GM19035 (cell line): ENCODE results near the gene GPR4.

Source experiments
- ATAC-seq: cut with Tn5 transposase; IDR thresholded peaks from one replicate; pipeline ENCODE4 v1.9.1; 2021; ENCODE audit not compliant: unreplicated experiment

GPR4 gene

DNA sequence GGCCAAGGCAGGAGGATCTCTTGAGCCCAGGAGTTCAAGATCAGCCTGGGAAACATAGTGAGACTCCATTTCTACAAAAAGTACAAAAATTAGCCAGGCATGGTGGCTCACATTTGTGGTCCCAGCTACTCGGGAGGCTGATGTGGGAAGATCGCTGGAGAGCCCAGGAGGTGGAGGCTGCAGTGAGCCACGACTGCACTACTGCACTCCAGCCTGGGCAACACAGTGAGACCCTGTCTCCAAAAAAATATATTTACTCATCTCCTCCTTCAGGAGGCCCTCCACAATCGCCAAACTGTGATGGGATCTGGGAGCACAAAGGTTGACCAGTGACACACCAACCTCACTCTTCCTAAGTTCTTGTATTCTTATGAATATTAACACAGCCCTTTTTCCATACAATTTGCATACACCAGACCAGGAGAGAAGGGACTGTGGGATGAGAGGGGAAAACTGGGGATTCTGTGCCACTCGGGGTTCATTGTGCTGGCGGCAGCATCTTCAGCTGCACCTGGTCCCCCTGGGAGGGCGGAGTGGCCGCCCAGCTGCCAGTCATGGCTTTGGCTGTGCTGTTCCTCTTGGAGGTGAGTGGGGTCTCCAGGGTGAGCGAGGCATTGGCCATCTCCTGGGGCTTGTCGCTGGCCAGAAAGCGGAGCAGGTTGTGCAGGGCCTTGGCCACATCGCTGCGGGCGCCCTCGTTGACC, 11.6 kb downstream of the GPR4 start:
- ATAC-seq: no peak

DNA sequence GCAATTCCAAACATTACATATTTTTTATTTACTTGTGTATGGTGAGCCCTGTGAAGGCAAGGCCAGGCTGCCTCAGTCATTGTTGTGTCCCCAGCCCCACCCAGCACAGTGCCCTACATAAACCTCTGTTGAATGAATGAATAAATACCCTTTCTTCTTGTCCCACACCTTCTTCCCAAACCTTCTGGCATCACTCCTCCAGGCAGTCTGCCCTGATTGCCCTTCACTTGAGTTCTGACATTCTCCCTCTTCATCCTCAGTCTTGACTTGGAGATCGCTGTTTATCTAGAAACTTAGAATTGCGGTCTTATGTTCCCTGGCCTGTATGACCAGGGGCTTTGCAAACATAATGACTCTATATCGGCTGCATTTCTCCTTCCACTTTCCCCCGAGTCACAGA, 12.2 kb downstream of the GPR4 start:
- no peak for ATAC-seq

DNA sequence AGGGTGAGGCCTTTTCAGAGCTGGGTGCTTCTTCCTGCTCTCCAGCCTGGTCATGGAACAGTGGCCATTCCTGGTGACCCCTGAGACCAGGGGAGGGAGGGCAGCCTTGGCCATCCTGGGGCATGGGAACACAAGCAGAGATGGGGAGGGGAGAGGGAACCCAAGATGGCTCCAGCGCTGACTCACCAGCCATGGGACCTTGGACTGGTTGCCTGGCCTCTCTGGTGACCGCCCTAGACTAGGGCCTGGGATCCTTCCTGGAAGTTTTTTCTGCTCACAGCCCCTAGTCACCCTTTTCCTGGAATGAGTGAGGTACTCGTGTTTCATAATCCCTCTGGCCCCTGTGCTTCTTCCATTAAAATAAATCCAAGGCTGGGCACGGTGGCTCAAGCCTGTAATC, 14.1 kb downstream of the GPR4 start:
- ATAC-seq: no peak

DNA sequence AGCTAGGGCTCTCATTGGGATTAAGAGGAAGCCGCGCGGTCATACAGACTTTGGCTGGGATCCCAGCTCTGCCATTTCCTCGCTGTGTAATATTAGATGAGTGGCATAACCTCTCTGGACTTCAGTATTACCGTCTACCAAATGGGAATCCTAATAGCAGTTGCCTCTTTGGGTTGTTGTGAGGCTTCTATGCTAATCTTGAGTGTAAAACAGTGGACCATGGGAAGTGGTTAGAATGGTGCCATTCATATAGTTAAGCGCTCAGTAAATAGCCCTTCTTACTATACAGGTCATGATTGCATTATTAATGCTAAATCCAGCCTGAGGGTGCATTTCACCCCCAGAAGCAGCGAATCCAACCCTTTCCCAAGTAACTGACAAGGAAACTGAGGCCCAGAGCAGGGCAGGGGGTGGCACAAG, 16.8 kb downstream of the GPR4 start:
- ATAC-seq: no peak

DNA sequence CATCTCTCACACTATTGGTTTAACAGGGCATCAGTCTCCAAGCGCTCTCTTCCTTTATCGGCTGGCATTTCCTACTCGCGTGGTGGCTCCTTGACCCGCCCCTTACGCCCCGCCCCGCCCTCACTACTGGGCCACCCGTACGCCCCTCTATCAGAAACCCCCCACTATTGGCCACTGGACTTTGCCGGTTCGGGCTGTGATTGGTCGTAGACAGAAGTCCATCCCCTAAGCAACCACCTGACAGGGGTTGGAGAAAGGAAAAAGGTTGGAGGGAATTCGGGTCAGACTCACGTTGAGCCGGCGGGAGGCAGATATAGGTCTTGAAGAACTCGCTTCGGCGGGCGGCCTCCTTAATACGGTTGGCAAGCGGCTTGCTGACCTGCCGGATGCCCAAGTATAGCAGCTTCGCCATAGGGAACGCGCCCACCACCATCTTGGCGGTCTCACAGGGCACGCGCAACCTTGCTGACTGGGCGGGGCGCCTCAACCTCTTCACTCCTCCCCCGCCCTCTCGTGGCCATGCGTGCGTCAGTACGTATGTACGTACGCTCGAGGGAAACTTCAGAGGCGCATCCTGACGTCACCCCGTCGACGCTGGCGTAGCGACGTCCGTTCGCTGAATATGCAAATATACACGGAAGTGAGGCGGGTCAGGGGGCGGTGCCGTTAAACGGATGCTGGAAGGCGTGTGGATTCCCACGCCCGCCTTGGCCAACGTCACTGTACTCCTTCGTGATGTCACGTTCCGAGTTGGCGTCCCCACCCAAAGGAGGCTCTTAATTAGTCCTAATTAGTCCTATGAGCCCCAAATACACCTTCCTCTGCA, 17.5 kb downstream of the GPR4 start, which contains the start of gene OPA3:
TSS of gene OPA3 (minus strand) at position 471 of the 826 bp plus-strand sequence. CDS start at position 433, 38 bp downstream.
- peak; percentile 92 for ATAC-seq

DNA sequence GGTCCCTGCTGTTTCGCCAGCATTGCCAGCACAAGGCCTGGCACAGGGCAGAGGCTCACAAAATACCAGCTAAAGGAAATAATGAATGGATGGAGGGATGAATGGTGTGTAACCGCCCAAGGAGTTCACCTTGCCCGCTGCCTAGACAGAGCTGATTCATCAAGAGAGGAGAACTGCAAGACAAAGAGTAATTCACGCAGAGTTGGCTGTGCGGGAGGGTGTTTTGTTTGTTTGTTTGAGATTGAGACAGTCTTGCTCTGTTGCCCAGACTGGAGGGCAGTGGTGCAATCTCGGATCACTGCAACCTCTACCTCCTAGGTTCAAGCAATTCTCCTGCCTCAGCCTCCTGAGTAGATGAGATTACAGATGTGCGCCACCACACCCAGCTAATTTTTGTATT, 20.4 kb downstream of the GPR4 start:
- ATAC-seq: no peak

DNA sequence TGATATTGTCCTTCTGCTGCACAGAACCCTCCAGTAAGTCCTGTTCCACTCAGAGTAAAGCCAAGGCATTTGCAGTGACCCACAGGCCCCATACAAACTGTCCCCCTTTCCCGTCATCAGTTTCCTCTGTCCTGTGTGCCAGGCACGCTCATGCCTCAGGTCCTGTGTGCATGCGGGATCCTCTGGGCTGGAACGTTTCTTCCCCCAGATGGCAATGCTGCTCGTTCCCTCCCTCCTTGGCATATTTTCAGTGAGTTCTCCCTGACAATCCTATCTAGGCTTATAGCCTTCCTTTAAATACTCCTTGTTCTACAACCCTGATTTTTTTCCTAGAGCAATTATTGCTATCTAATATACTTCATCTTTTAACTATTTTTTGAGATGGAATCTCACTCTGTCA, 23.2 kb downstream of the GPR4 start:
- ATAC-seq: no peak

DNA sequence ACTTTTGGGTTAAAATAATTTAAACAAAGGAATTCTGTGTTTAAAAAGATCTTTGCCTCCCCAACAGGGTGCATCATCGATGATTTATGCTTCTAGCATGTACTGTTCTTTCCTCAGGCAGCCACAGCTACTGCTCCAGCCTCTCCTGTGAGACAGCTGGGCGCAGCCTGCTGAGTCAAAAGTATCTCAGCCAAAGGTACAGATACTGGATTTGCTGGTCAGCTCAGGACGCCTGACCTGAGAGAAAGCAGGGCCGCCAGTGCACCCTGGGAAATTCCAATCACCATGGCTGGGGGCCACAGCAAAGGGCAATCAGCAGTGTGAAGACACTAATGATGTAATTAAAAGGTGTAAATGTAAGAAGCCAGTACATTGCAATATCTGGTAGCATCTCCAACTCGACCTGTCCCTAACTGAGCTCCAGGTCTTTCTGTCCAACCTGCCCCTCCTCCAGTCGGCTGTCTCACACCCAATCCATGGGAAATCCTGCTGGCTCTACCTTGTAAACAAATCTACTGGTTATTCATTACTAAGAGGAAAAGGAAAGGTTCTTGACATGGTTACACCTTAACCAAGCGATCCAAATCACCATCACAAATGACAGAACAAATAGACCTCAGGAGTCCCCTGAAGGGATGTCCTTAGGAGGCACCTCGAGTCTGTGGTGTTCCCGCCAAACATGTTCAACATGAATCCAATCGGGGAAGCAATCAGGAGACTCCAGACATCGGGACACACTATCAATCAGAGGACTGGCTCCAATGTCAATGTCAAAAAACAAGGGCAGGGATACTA, 24.7 kb downstream of the GPR4 start:
- ATAC-seq: no peak

DNA sequence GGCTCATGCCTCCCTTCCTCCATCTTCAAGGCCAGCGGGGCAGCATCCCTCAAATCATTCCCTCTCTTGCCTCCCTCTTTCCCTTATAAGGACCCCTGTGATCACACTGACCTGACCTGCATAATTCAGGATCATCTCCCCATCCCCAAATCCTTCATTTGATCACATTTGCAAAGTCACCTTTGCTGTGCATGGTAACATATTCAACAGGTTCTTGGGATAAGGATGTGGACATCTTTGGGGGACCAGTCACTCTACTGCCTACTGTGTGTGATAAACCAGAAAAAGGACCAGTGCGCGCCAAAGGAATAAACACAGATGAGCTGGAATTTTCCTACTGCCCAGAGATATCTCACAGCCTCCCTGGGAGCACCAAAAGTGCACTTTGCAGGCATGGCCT, 25.3 kb downstream of the GPR4 start:
- ATAC-seq: no peak

DNA sequence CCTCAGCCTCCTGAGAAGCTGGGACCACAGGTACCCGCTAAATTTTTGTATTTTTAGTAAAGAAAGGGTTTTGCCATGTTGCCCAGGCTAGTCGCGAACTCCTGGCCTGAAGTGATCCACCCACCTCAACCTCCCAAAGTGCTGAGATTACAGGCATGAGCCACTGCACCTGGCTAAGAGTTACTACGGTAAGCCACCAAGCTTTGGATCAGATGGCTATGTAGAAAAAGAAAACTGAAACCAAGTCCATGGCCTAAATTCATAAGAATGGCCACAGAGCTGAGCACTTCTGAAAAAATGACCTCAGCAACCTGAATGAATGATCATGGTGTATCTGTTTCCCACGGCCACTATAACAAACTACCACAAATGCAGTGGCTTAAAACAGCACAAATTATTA, 26.8 kb downstream of the GPR4 start:
- ATAC-seq: no peak

DNA sequence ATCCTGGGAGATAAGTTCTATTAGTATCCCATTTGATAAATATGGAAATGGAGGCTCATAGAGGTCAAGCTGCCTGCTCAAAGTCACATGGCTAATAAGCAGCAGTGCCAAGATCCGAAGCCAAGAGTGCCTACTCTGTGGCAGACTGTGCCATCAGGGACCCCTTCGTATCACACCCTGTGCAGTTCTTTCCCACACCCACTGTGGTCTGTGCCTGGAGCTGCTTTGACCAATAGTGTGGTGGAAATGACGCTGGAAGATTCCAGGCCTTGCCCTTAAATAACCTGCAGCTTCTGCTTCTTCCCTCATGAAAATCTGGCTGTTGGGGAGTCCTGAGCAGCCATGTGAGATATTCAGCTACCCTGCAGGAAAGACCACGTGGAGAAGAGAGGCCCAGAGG, 27.5 kb downstream of the GPR4 start:
- ATAC-seq: no peak

DNA sequence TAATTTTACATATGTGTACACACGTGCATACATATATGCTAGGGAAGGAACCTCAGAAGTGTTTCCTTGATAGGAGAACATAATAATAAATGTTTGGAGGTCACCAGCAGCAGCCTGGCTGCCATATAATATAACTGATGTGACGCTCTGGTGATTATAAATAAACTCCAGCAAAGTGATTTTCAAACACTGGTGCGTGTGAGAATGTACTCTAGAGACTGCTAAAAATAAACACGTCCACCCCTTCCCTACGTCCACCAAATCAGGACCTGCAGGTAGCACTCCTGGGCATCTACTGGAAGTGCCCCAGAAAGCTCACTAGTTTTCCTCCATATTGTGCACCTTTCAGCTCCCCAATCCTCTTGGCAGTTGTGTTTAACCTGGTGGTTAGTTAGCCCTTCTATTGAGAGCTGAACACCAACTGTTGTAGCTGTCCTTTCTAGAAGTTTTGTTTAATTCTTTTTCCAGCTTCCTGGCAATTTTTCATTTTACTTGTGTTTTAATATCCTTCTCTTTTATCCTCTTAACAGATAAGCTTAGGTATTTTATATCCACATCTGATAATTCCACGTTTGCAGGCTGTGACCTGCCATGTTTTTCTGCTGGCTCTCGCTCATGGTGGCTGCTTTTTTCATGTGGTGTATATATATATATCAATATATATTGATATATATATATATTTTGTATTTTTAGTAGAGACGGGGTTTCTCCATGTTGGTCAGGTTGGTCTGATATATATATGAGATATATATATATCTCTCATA, 30.4 kb downstream of the GPR4 start:
- no peak for ATAC-seq

DNA sequence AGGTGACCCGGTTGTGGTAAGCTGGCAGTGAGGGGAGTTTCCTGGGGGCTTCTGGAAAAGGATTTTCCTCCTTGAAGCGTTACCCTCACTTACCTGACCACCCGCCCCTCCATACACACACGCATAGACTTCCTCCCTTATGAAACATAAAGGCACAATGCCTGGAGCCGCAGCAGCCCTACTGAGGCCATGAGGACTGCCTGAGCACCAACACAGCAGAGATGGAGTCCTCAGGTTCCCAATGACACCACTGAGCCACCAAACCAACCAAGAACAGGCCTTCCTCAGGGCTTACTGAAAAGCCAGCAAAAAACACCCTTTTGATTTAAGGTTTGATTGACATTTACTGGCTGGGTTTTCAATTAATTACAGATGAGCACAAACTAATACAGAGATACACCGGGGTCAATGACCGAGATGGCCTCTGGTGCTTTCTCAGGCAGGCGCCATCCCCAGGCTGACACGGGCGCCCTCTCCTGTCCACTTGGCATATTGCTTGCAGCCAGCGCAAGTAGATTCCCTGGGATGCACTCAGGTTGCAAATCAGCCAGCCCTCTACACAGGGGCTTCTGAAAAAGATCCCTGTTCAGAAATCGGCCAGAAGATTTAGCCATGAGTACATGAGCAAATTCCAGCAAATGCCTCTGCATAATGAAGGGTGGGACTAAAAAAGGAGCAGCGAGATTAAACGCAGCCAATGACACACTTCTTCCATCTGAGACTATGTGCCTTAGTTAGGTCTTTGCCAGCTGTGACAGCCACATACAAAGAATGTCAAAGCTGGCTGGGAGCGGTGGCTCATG, 32.2 kb downstream of the GPR4 start:
- no peak for ATAC-seq

DNA sequence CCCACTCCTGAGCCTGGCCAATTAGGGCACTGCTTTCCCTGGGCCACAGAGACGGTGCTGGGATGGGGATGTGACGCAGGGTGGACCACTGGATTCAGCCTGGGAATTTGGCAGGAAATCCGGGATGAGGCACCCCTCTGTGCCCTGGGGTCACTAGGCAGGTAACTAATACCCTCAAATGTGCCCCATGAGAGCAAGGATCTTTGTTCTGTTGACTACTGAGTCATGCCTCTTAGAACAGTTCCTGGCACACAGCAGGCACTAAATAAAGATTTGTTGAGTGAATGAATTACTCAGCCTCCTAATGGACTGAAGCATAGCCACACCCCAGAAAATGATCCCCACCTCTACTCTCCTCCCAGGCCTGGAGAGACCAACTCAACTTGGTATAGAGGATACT, 33.3 kb downstream of the GPR4 start:
- ATAC-seq: no peak

DNA sequence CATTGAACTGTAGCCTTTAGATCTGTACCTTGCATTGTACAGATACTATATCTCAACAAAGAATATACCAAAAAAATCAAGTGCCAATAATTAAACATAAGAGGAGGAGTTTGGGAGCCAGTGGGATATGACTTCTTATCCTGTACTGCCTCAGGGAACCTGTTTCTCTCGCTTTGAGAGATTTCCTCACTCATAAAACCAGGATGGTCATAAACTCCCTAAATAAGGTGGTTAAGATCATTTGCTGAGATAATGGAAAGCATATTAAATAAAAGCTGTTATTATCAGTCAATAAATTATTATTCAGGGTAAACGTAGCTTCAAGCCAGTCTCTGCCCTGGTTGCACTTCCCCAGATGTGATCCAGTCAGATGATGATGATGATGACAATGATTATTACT, 34.4 kb downstream of the GPR4 start:
- no peak for ATAC-seq

DNA sequence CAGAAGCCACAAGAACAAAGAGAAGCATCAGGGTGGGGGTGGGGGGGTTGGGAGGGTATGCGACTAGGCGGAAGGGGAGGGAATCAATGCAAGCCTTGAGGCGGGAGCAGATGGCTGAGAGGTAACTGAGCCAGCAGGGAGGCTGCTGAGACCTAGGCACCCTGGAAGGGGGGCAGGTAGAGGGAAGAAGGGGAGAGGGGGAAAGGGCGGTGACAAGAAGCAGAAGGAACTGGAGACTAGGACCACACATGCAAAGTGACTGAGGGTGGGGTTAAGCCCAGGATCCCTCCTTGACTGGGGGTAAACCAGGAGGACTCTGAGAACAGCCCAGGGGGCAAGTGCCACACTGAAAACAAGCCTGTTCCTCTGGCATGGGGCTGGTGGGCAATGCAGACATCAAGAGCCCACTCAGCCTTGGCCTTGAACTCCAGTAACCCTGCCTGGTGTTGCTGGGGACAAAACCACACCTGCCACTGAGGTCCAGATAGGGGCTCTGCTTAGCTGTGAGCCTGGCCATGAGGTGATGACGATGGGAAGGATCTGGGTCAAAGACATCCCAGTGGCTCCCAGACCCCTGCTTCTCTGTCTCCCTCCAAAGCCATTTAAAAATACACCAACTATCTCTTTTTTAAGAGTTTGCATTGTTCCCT, 37.8 kb downstream of the GPR4 start:
- no peak for ATAC-seq

DNA sequence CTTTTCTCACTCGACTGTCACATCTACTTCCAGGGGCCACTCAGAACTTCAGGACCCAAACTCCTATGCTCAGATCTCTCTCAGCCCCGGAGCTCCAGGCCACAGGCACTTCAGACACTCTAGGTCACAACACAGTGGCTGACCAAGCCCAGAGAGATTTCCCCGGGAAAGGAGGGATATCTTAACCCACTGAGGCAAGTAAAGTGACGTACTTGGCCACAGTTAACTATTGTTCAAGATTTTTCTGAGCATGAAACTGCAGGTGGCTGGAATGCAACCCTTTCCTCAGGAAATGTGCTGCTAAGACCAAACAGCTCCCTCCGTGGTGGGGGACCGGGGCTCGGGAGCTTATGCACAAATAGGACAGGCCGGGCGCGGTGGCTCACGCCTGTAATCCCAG, 41.3 kb downstream of the GPR4 start:
- ATAC-seq: no peak

DNA sequence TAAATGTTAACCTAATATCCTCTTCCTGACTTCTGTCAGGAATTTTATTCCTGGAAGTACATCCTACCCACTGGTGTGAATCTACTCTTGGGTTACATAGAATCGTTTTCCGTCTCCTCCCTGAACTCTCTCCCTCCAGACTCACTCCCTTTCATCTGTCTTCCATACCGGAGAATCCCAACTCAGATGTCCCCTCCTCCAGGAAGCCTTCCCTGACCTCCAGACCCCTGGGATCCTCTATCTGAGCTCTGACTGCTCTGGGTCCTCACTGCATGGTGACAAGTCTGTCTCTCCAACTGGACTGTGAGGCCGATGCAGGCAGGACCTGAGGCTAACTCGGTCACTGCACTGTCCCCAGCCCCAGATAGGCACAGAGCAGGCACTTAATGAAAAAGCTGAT, 42.0 kb downstream of the GPR4 start:
- no peak for ATAC-seq

DNA sequence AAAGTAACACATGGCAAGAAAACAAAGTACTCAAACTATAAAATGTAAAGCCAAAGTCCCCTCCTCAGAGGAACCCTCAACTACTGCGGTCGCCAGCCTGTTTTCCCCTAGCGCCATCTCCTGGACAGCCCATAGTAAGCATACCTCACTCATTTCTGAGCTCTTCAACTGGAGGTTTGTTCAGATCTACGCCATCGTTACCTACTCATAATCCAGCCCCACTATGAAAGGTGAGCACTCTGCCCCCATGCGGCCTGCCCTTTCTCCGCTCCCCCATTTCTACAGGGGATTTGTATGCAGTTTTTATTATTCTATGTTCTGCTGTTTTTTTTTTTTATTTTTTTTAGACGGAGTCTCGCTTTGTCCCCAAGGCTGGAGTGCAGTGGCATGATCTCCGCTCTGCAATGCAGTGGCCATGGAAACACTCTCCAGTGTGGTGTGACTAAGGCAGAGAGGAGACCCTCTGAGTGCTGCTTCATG, 43.6 kb downstream of the GPR4 start:
- peak; percentile 66 for ATAC-seq
